CD4-positive, alpha-beta T cell treated with Interleukin-10 for 1 hour (primary cell): ENCODE results near the gene MFAP2.
A peak's percentile ranks its signal among the peaks of the same experiment; 100 is the strongest.

Source experiments
- DNase-seq: peaks from one replicate; pipeline ENCODE4 v3.0.0-alpha.2; 2020

Gene MFAP2

GRCh38 chr1:16980473-16981268, at the start of gene MFAP2:
Gene MFAP2 (minus strand): TSS chr1:16980620. CDS start chr1:16978273, 2,347 bp downstream.
- DNase-seq, result no peak

- no peak for DNase-seq
Observed at GRCh38 chr1:17030206-17030605, 49.8 kb upstream of the MFAP2 start.

GRCh38 chr1:17028662-17029188, 48.3 kb upstream of the MFAP2 start:
- no peak for DNase-seq

- no peak for DNase-seq
Observed at GRCh38 chr1:17027900-17028299, 47.5 kb upstream of the MFAP2 start.

- DNase-seq, result no peak
Observed at GRCh38 chr1:17027403-17027802, 47.0 kb upstream of the MFAP2 start.

GRCh38 chr1:17024721-17025120, 44.3 kb upstream of the MFAP2 start:
- DNase-seq, result no peak

GRCh38 chr1:17023573-17023972, 43.2 kb upstream of the MFAP2 start:
- DNase-seq, result no peak

- DNase-seq, result no peak
Observed at GRCh38 chr1:17023102-17023501, 42.7 kb upstream of the MFAP2 start.

GRCh38 chr1:17021896-17022295, 41.5 kb upstream of the MFAP2 start:
- no peak for DNase-seq

- no peak for DNase-seq
Observed at GRCh38 chr1:17020502-17020901, 40.1 kb upstream of the MFAP2 start.

GRCh38 chr1:17018849-17019248, 38.4 kb upstream of the MFAP2 start:
- no peak for DNase-seq

GRCh38 chr1:17017435-17017834, 37.0 kb upstream of the MFAP2 start:
- DNase-seq, result no peak

GRCh38 chr1:17016317-17016661, 35.9 kb upstream of the MFAP2 start:
- DNase-seq, result no peak

GRCh38 chr1:17014671-17015567, 34.5 kb upstream of the MFAP2 start:
- no peak for DNase-seq

GRCh38 chr1:17013491-17014320, 33.3 kb upstream of the MFAP2 start:
- DNase-seq, result peak; percentile 16

- no peak for DNase-seq
Observed at GRCh38 chr1:17012775-17013490, 32.5 kb upstream of the MFAP2 start.

- peak; percentile 84 for DNase-seq
Observed at GRCh38 chr1:17011439-17012307, 31.3 kb upstream of the MFAP2 start, which contains the start of gene ATP13A2. Gene ATP13A2 (minus strand): TSS chr1:17011928. CDS start chr1:17011738, 190 bp downstream.

GRCh38 chr1:17011092-17011438, 30.6 kb upstream of the MFAP2 start:
- no peak for DNase-seq

- DNase-seq, result no peak
Observed at GRCh38 chr1:17009706-17010105, 29.3 kb upstream of the MFAP2 start.

- no peak for DNase-seq
Observed at GRCh38 chr1:17008208-17008855, 27.9 kb upstream of the MFAP2 start.

GRCh38 chr1:17007121-17007520, 26.7 kb upstream of the MFAP2 start:
- DNase-seq, result no peak
